ENCODE results near the gene ABCC9.
"Not testable (repeated sequence)": the region's sequence is repeated elsewhere in the genome, so short reads cannot be mapped to it uniquely, and the experiment has no call there.

Gene ABCC9

GRCh38 chr12:21941506-21942376, 515 bp upstream of the ABCC9 start:
- TF ChIP-seq CTCF (conservative IDR thresholded peaks at IDR 0.05; ENCODE audit: control insufficient read depth, insufficient read depth, low read depth, low read length): peak; percentile 54
- H3K4me3 ChIP-seq (ENCODE audit: control insufficient read depth, low read depth, low read length): peak overlapping the region; percentile 61

GRCh38 chr12:21939435-21939834, 1.8 kb downstream of the ABCC9 start:
- TF ChIP-seq CTCF (conservative IDR thresholded peaks at IDR 0.05; ENCODE audit: control insufficient read depth, insufficient read depth, low read depth, low read length): no peak
- no peak for DNase-seq (ENCODE audit: low read depth)
- H3K4me3 ChIP-seq (ENCODE audit: control insufficient read depth, low read depth, low read length): no peak overlapping the region

More at GRCh38 chr12:21941506-21942376, 515 bp upstream of the ABCC9 start:
- DNase-seq (ENCODE audit: low read depth): peak; percentile 69

GRCh38 chr12:21938879-21939278, 2.3 kb downstream of the ABCC9 start:
- no peak for TF ChIP-seq CTCF (conservative IDR thresholded peaks at IDR 0.05; ENCODE audit: control insufficient read depth, insufficient read depth, low read depth, low read length)
- H3K4me3 ChIP-seq (ENCODE audit: control insufficient read depth, low read depth, low read length): no peak overlapping the region
- DNase-seq (ENCODE audit: low read depth): no peak

GRCh38 chr12:21934173-21934572, 7.1 kb downstream of the ABCC9 start:
- DNase-seq (ENCODE audit: low read depth): peak; percentile 79
- H3K4me3 ChIP-seq (ENCODE audit: control insufficient read depth, low read depth, low read length): no peak overlapping the region
- no peak for TF ChIP-seq CTCF (conservative IDR thresholded peaks at IDR 0.05; ENCODE audit: control insufficient read depth, insufficient read depth, low read depth, low read length)

GRCh38 chr12:21933656-21934055, 7.6 kb downstream of the ABCC9 start:
- DNase-seq (ENCODE audit: low read depth): peak; percentile 31
- TF ChIP-seq CTCF (conservative IDR thresholded peaks at IDR 0.05; ENCODE audit: control insufficient read depth, insufficient read depth, low read depth, low read length): no peak
- H3K4me3 ChIP-seq (ENCODE audit: control insufficient read depth, low read depth, low read length): no peak overlapping the region

GRCh38 chr12:21929972-21930371, 11.3 kb downstream of the ABCC9 start:
- DNase-seq (ENCODE audit: low read depth); H3K4me3 ChIP-seq (ENCODE audit: control insufficient read depth, low read depth, low read length): not testable (repeated sequence)

GRCh38 chr12:21925296-21925913, 15.8 kb downstream of the ABCC9 start:
- no peak for DNase-seq (ENCODE audit: low read depth)
- no peak overlapping the region for H3K4me3 ChIP-seq (ENCODE audit: control insufficient read depth, low read depth, low read length)
- TF ChIP-seq CTCF (conservative IDR thresholded peaks at IDR 0.05; ENCODE audit: control insufficient read depth, insufficient read depth, low read depth, low read length): no peak

Measured in fibroblast of mammary gland (primary cell).